NCI-H2081 (cell line): ENCODE results near the gene NDUFA5.

Experiments
- DNase-seq, 2 experiments: peaks; one replicate each; lab custom pipeline; 2025; lab: John Stamatoyannopoulos, UW

NDUFA5 gene

DNA sequence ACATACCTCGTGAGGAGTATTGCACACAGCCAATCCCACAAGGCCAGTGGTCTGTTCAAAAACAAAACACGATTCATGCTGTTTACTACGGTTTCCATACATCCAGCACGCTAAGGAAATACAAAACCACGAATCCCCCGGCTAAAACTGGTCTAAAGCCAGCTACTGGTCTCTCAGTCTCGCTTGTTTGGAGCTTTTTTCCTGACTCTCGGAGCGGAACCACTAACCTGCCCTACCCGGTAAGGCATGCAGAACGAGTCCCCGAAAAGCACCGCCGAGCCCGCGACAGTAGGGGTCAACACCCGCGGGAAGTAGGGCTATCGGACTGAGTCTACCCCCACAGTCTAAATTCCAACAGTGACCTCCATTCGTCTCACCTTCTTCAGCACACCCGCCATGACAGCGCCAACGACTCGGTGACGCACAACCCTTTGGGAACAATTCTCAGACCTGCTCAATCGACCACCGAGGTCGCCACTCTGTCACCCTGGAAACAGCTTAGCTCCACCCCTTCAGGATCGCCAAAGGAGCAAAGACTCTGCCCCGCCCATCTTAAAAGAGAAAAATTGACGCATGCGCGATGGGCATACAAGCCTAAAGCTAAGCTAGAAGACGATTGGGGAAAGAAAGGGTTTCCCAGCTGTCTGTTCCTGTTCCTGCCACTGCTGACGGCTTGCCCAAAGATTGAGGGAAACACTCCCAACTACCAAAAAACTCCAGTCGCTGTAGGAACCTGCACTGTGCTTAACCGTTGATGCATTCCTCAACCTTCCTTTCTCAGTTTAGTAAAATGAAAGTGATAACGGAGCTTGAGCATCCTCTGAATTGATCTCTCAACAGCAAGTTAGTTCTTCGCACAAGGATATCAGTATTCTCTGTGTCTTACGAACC, at the start of gene NDUFA5:
NDUFA5 (minus strand) TSS at position 421 of the 891 bp plus-strand sequence; CDS start at position 398, 23 bp downstream.
- peak; percentile 99 to 100 for DNase-seq

DNA sequence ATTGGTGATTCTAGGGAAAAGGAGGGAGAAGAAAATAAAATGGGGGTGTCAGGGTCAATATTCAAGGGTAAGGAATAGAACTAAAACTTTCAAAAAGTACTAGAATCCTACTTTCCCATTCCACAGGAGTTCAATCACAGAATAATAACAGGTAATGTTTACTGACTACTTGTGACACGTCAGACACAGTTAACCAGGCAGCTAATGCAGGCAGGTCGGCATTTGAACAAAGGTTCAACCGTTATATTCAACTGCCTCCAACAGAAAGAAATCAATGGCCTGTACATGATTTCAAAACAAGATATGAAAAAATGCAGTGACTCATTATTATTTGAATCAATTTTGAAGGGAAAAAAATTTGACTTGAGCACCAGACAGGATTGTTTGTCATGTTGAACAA, 47.1 kb upstream of the NDUFA5 start:
- no peak for DNase-seq

DNA sequence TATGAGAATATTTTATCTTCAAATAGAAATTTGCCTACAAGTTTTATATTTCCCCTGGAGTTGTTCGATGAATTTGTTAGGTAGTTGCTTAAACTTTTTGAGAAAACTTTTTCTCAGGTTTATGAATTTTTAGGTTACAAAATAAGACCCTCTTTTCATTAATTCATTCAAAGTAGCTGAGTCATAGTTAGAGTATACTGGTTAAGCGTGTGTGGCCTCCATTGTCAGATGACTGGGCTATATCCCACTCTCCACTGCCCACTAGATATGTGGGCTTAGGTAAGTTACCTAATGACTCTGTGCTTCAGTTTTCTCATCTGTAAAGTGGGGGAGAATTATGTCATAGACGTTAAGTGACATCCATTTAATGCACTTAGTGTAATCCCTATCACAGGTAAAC, 45.0 kb upstream of the NDUFA5 start:
- no peak for DNase-seq

DNA sequence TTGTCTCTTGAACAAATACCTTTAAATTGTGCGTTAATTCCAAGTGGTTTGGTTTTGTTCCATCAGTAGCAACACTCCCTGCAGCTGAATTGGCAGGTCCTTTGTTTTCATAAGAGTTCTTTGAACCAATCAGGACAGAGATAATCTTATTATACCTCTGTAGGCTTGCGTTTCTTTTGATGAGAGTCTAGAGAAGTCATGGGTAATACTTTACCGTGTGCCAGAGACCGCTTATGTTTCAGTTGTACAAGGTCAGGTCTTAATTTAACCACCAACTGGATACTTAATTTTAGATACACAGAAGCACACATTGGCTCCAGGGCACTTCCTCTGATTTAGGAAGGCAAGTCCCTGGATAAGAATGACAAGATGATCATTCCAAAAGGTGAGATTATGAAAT, 43.9 kb upstream of the NDUFA5 start, which contains the start of gene ASB15:
ASB15 (plus strand) TSS at position 292 of the 400 bp plus-strand sequence. CDS start 12,682 bp downstream, outside the sequence.
- DNase-seq: peak in 1 of 2 experiments; percentile 44

DNA sequence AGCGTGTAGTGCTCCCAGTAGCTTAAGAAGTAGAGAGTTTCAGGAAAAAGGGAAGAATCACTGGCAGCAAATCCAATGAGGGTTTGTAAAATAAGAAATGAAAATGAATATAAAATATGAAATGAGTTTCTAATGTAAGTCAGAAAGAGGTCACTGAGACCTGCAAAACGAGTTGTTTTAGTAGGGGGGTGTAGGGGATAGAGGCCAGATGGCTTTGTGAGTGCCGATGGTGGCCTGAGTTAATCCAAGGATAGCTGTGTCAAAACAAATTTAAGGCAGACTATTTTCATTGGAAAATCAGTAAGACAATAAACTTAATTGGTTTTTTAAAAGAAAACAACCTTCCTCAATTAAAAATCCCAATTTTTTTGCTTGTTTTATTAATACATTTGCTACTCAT, 43.3 kb upstream of the NDUFA5 start:
- no peak for DNase-seq

DNA sequence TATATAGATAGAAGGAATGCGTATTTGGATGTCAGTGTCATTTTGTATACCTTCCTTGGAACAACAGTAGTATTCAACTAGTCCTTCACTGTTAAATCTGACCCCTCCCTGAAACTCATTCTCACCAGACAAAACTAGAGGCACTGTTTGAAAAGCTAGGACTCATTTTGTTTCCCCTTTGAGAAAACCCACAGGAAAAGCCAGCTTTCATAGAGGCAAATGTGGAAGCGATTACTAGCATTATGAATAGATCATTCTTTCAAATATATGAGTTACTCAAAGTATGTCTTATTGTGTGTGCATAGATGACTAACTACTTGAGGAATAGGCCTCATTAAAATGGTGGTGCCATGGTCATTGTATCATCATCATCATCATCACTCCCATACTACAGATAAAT, 42.1 kb upstream of the NDUFA5 start:
- DNase-seq: no peak

DNA sequence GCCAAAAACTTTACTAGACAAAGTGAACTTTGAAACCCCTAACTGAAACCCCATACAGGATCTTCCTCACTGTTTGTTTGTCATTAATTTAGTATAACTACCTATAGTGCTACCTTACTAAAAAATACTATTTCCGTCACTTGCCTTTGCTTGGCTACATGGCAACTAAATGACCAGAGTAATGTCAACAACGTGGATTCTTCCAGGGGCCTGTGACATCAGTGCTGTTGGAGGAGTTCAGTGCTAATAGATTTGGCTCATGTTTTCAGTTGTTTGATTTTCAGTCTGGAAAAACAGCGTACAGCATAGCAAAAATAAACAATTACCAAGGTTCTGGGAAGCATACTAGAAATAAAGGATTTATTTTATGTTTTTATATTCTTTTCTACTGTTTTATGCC, 41.0 kb upstream of the NDUFA5 start:
- DNase-seq: no peak

DNA sequence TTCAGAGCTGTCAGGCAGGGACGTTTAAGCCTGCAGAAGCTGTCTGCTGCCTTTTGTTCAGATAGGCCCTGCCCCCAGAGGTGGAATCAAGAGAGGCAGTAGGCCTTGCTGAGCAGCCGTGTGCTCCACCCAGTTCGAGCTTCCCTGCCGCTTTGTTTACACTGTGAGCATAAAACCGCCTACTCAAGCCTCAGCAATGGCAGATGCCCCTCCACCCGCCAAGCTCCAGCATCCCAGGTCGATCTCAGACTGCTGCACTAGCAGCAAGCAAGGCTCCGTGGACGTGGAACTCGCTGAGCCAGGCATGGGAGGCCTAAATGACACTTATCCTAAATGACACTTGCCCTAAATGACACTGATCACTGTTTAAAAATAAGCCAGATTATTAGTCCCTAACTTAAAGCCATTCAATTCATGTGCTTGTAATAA, 37.2 kb upstream of the NDUFA5 start:
- DNase-seq: no peak

DNA sequence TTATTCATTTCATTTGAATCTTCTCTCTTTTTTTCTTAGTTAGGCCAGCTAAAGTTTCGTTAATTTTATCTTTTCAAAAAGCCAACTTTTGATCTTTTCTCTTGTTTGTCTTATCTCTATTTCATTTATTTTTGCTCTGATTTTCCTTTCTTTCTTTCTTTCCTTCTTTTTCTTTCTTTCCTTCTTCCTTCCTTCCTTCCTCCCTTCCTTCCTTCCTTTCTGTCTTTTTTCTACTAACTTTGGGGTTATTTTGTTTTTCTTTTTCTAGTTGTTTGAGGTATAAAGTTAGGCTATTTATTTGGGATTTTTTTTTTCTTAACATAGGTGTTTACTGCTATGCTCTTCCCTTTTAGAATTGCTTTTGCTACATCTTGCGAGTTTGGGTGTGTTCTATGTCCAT, 30.8 kb upstream of the NDUFA5 start:
- DNase-seq: no peak

DNA sequence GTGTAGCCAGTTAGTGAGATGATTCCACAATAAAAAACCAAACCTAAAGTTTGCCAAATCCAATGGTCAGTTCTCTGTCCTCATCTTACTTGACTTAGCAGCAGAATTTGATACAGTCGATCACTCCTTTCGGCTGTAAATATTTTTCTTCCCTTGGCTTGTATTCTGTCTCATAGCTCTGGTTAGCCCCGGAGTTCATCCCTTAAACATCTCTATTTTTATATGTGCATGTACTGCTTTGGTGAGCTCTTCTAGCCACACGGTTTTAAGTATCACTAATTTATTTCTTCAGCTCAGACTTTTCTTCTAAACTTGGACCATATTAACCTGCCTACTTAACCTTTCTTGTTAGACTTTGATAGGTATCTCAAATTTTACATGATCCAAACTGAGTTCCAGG, 26.2 kb upstream of the NDUFA5 start:
- DNase-seq: no peak

DNA sequence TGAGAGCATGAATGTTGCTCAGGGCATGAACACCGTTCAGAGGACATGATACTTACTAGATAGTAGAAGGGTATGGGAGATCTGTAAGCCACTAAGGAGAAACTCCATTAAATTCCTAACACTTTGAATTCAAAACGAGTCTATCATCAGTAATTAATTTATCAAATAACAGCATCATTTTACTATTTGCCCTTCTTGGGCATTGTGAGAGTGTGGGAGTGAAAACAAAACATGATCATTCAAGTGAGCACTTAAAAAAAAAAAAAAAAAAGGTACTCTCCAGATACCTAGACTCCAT, 23.5 kb upstream of the NDUFA5 start:
- no peak for DNase-seq

DNA sequence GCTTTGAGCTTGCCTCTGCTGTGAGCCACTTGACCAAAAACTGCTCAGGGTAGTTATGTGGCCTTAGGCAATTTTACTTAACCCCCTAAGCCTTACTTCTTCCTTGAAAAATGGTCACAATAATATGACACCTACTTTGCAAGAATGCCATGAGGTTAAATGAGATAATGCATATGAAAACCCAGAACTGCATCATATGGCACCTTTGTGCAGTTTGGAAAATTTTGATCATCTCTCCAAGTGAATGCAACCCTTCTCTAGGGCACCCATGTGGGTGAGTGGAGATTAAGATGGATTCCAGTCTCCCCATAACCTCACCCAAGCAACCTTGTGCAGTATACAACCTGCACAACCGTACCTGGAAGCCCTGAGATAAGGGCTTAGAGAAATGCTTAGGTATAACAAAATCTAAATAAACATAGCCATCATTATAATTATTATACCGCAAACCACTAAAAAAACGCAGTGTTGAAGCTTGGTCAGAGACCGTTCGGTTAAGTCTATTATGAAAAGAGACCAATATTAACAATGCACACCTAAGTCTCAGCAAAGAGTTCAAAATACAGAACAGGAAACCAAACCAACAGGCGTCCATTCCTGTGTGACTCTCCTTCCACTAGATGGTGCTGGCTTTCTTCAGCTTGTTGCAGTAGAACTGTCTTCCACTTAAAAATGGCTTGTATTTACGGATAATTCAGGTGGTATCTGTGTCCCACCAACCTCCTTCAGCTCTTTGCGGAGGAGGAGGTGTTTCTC, 23.0 kb upstream of the NDUFA5 start:
- DNase-seq: peak; percentile 41 to 73

DNA sequence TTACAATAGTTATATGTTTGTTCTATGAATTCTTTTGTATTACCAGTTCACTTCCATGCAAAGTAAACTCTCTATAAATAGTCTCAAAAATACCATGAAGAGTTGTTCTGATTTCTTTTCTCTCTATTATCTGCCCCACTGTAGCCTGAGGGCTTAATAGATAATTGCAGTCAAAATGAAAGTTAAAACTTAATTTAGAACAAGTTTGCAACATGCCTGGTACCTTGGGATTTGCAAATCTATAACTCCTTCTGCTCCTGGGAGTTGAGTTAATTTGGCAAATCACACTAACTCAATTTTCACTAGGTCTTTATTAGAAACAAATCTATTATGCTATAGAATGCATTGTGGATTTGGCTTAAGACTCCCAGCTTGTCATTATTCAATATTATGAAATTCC, 21.8 kb upstream of the NDUFA5 start:
- DNase-seq: no peak

DNA sequence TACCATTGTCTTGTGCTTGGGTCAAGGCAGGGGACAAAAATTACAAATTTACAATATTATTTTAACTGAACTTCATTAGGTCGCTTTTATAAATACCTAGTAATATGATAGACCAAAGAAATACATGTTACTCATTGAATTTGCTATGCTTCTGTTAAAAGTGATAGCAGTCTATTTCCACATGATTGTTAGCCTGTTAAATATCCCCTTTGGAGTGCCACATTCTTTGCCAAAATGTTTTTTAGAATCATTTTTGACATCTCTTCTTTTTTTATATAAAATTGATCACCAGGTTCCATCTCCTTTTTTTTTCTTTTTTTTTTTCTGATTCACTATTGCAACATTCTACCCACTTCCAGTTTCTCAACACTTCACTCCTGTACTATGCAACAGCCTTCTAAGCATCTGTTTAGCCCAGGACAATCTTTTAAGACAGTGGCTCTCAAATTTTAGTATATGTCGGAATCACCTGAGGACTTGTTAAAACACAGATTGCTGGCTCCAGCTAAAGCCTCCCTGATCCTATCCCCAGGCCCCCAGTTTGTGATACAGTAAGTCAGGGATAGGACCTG, 16.4 kb upstream of the NDUFA5 start:
- no peak for DNase-seq

DNA sequence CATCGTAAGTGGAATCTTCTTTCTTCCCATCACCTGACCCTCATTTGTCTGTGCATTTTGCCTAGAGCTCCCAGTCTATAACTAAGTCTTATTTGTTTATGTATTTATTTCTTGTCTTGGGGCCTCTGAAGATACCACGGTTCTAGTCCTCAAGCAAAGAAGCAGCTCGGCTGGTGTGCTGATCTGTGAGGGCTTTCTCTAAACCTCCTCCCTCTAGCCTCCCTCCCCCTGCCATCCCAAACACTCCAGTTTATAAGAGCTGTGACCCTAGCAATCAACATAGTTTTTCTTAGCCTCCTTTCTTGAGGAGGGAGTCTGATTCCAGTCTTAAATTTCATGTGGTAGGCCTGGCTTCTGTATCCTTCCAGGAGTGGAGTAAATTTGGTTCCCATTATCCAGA, 15.7 kb upstream of the NDUFA5 start:
- DNase-seq: no peak

DNA sequence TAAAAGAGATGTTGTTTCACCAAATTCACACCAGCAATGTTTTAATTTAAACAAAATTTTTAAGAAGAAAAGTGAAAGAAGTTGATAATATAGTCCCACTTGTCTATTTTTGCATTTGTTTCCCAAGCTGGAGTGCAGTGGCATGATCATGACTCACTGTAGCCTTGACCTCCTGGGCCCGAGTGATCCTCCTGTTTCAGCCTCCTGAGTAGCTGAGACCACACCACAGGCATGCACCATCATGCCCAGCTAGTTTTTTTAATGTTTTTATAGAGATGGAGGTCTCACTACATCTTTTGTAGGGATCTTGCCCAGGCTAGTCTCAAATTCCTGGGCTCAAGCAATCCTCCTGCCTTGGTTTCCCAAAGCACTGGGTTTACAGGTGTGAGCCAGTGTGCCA, 14.1 kb upstream of the NDUFA5 start:
- DNase-seq: no peak

DNA sequence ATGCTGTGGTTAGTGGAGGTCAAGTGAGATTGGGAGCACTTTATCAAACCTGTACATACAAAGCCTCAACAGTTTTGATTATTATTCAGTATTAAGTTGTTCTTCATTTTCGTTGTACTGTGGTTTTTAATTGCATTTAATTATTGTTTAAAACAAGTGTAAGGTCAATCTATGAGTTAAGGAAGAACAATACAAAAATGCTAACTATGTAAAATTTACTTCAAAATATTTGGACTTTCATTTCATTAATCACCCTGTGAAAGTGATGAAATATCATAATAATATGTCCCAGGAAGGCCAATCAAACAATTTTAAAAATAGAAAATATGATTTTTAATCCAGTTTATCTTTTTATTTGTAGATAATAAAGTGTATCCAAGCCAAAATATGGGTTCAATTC, 13.6 kb upstream of the NDUFA5 start:
- DNase-seq: no peak

DNA sequence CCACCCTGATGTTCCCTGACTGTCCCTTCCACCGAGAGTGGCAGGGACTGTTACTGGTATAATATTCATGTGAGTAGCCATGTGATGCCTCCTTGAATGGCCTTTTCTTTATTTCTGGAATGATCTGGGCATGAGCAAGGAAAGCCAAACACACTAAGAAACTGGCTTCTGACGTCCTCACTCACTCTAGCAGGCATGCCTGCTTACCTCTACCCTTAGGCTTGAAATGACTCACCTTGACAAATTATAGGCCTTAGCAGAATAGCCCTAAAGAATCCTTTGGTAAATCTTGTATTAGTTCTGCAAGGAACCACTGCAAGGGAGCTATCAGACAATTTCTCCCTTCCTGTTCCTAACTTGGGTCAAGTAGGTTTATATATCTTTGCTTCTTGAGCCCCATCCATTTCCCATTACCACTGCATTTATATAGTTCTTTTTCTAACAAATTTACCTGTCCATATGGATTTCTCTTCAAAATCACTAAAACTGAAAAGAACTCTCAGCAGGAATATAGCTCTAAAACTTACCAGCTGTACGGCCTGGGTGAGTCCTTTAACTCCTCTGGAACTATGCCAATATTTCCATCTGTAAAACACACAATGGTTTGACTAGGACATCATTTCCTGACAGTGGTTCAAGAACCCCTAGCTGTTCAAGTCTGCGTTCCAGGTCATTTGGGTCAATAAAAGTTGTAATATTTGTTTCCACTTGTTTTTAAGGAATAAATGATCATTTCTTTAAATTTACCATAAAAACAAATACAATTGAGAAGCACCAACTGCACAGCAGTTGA, 13.0 kb upstream of the NDUFA5 start:
- DNase-seq: peak in 1 of 2 experiments; percentile 23

DNA sequence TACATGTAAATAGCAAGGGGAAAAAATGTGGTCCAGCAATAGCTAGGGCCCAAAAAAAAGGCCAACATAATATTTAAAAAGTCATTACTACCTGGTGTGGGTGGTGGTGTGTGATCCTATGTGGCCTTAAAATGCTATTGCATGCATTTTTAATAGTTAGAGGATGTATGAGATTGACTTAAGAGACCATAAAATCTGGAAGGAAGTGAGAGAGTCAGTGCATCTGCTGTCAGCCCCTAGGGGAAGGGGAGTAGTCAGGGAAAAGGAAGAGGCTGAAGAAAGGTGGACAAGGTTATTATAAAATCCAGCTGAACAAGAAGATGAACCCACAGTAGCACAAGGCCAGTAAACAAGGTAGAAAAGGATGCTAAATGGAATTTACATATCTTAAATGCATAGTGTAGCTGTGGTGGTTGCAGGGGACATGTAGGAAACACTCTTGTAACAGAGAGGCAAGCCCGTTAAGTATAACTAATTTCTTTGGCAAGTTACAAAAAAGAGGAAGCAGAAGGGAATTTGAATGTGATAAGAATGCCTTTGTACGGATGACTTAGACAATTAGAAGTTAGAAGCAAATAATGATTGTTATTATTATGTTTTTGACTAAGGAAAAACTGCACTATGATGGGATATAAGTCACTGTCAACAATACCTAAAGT, 11.9 kb upstream of the NDUFA5 start:
- DNase-seq: no peak

DNA sequence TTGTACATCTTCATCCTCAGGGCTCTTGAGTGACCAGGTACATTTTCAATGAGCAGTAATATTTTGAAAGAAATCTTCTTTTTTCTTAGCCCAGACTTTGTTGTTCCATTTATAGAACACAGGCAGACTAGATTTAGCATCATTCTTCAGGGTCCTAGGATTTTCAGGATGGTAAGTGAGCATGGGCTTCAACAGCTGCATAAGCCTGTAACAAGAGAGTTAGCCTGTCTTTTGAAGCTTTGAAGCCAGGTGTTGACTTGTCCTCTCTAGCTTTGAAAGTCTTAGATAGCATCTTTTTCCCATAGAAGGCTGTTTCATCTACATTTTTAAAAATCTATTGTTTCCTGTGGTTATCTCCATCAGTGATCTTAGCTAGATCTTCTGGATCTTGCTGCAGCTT, 4.5 kb upstream of the NDUFA5 start:
- DNase-seq: no peak

DNA sequence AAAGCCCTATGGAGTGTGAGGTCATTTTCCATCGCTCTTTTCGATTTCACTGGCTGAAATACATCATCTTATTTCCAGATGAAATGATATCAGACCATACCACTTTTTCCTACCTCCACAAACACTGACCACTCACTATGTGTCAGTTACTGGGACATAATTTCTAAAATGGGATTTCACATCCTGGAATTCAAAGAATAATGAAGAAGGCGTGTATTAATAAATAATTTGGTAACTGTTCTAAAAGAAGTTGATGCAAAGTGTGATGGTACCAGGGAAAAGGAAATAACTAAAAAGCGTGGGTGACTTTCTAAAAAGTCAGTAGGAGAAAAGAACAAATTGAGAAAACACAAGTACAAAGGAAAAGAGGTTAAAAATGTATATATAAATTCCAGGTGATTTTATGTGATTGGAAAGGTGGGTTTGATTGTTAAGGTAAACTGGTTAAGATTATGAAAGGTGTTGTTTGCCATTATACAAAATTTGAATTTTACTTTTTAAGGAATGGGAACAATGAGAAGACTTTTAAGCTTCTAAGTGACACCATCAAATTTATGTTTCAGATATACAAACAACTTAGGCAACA, 764 bp upstream of the NDUFA5 start:
- DNase-seq: no peak
